HEK293T (cell line): Measurements from ENCODE around the gene HOXA4.

ENCODE experiments used
- ARNT ChIP-seq: fragments of 450-650 bp; IDR thresholded peaks from 2 replicates; pipeline ENCODE4 v1.6.1; 2017; ENCODE audit warnings: mild to moderate bottlenecking
- FOXA1 ChIP-seq: fragments of 450-650 bp; IDR thresholded peaks from 2 replicates; pipeline ENCODE4 v1.6.1; 2016; ENCODE audit warnings: mild to moderate bottlenecking
- PKNOX1 ChIP-seq: fragments of 450-650 bp; IDR thresholded peaks from 2 replicates; pipeline ENCODE4 v1.6.1; 2016

- TF ChIP-seq FOXA1 (no peak), ARNT (no peak), PKNOX1 (no peak)
Measured at GRCh38 chr7:27095050-27095896, 35.3 kb downstream of the HOXA4 start.
